NB4 (cell line): ENCODE measurements around the gene USP44.

Experiments
- DNase-seq: peaks from one replicate; pipeline ENCODE4 v3.0.0; 2010; ENCODE audit warnings: low read depth
- H3K4me3 ChIP-seq: one replicate; pipeline ENCODE4 v1.5.1; 2011; ENCODE audit warnings: mild to moderate bottlenecking, low read depth, low read length, moderate library complexity
- CTCF ChIP-seq: IDR thresholded peaks from one replicate; pipeline ENCODE4 v1.5.1; 2012; ENCODE audit warnings: low read depth, low read length
- MYC ChIP-seq: IDR thresholded peaks from 2 replicates; pipeline ENCODE4 v1.6.1; 2011; ENCODE audit warnings: low read depth, low read length
- POLR2A ChIP-seq: IDR thresholded peaks from 2 replicates; pipeline ENCODE4 v1.6.1; 2011; ENCODE audit warnings: mild to moderate bottlenecking; ENCODE audit not compliant: insufficient read length; ENCODE audit errors: extremely low read depth
- TF ChIP-seq, protein P1 (sequence below): IDR thresholded peaks from 2 replicates; pipeline ENCODE4 v1.6.1; 2011; ENCODE audit warnings: low read depth, low read length

Gene USP44

GRCh38 chr12:95546491-95546813, 4.8 kb downstream of the USP44 start:
- no peak for DNase-seq
- no peak overlapping the region for H3K4me3 ChIP-seq
- TF ChIP-seq, protein P1, sequence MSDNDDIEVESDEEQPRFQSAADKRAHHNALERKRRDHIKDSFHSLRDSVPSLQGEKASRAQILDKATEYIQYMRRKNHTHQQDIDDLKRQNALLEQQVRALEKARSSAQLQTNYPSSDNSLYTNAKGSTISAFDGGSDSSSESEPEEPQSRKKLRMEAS: no peak
- TF ChIP-seq CTCF (no peak), POLR2A (no peak), MYC (no peak)

GRCh38 chr12:95545731-95546490, 5.4 kb downstream of the USP44 start:
- no peak for TF ChIP-seq POLR2A
- TF ChIP-seq, protein P1: no peak
- TF ChIP-seq CTCF: no peak
- TF ChIP-seq MYC: no peak
- no peak overlapping the region for H3K4me3 ChIP-seq
- DNase-seq: no peak

- no peak for DNase-seq
- H3K4me3 ChIP-seq: no peak overlapping the region
- TF ChIP-seq, protein P1: no peak
- TF ChIP-seq MYC (no peak), POLR2A (no peak), CTCF (no peak)
Measured at GRCh38 chr12:95545303-95545702, 6.0 kb downstream of the USP44 start.

- DNase-seq: no peak
- H3K4me3 ChIP-seq: no peak overlapping the region
- TF ChIP-seq MYC (no peak), POLR2A (no peak), CTCF (no peak)
- TF ChIP-seq, protein P1: no peak
Measured at GRCh38 chr12:95544756-95545155, 6.5 kb downstream of the USP44 start.

- H3K4me3 ChIP-seq: no peak overlapping the region
- DNase-seq: no peak
- TF ChIP-seq CTCF (no peak), POLR2A (no peak), MYC (no peak)
- TF ChIP-seq, protein P1: no peak
Measured at GRCh38 chr12:95543305-95543704, 8.0 kb downstream of the USP44 start.
